ENCODE results near the gene FAM204A.

Gene FAM204A

GRCh38 chr10:118337356-118337755, 4.8 kb downstream of the FAM204A start:
- ChIA-PET POLR2A (no interaction called here), CTCF (interaction anchor here (1.0 kb wide), 1 partner anchor 8 kb away, joined by 3 read pairs; no protein-coding TSS in a partner anchor)
- TF ChIP-seq CTCF (IDR thresholded peaks at IDR 0.05; ENCODE audit: control extremely low read depth, extremely low read depth, low read depth, missing control alignments) = no peak
- no peak for DNase-seq (ENCODE audit: extremely low spot score)

- no peak for TF ChIP-seq CTCF (IDR thresholded peaks at IDR 0.05; ENCODE audit: control extremely low read depth, extremely low read depth, low read depth, missing control alignments)
- DNase-seq (ENCODE audit: extremely low spot score) = no peak
- CTCF ChIA-PET = interaction anchor here (1.4 kb wide), 1 partner anchor 25 kb away, joined by 3 read pairs; no protein-coding TSS in a partner anchor
- POLR2A ChIA-PET = no interaction called here
Measured at GRCh38 chr10:118333871-118334270, 8.3 kb downstream of the FAM204A start.

- CTCF ChIA-PET = interaction anchor here (1.4 kb wide), 1 partner anchor 25 kb away, joined by 3 read pairs; no protein-coding TSS in a partner anchor
- POLR2A ChIA-PET = no interaction called here
- no peak for DNase-seq (ENCODE audit: extremely low spot score)
- TF ChIP-seq CTCF (IDR thresholded peaks at IDR 0.05; ENCODE audit: control extremely low read depth, extremely low read depth, low read depth, missing control alignments) = no peak
Measured at GRCh38 chr10:118332948-118333710, 9.0 kb downstream of the FAM204A start.

- POLR2A ChIA-PET = no interaction called here
- DNase-seq (ENCODE audit: extremely low spot score) = peak; percentile 12
- CTCF ChIA-PET = interaction anchor here (1.0 kb wide), 1 partner anchor 12 kb away, joined by 3 read pairs; no protein-coding TSS in a partner anchor
- TF ChIP-seq CTCF (IDR thresholded peaks at IDR 0.05; ENCODE audit: control extremely low read depth, extremely low read depth, low read depth, missing control alignments) = no peak
Measured at GRCh38 chr10:118332236-118332635, 9.9 kb downstream of the FAM204A start.

GRCh38 chr10:118330295-118331076, 11.6 kb downstream of the FAM204A start:
- ChIA-PET CTCF (interaction anchor here (0.6 to 4.8 kb wide), 3 partner anchors 14 to 20 kb away, joined by 3 to 14 read pairs (median 3); no protein-coding TSS in a partner anchor), POLR2A (no interaction called here)
- no peak for DNase-seq (ENCODE audit: extremely low spot score)
- TF ChIP-seq CTCF (IDR thresholded peaks at IDR 0.05; ENCODE audit: control extremely low read depth, extremely low read depth, low read depth, missing control alignments) = no peak

GRCh38 chr10:118324140-118324539, 18.0 kb downstream of the FAM204A start:
- POLR2A ChIA-PET = no interaction called here
- CTCF ChIA-PET = interaction anchor here (1.0 to 1.4 kb wide), 2 partner anchors 13 to 19 kb away, joined by 3 read pairs; no protein-coding TSS in a partner anchor
- no peak for DNase-seq (ENCODE audit: extremely low spot score)
- no peak for TF ChIP-seq CTCF (IDR thresholded peaks at IDR 0.05; ENCODE audit: control extremely low read depth, extremely low read depth, low read depth, missing control alignments)

Data from GM10248 (cell line).